ENCODE data around the gene RBKS. TPM values are rescaled to one million over a fixed set of nuclear protein-coding genes. Genes with fewer than 3 reads are reported as not detected.

RBKS gene
- polyA plus RNA-seq, 1 of the 3 experiments (the other 2 are of a cell fraction): 7.4 TPM

DNA sequence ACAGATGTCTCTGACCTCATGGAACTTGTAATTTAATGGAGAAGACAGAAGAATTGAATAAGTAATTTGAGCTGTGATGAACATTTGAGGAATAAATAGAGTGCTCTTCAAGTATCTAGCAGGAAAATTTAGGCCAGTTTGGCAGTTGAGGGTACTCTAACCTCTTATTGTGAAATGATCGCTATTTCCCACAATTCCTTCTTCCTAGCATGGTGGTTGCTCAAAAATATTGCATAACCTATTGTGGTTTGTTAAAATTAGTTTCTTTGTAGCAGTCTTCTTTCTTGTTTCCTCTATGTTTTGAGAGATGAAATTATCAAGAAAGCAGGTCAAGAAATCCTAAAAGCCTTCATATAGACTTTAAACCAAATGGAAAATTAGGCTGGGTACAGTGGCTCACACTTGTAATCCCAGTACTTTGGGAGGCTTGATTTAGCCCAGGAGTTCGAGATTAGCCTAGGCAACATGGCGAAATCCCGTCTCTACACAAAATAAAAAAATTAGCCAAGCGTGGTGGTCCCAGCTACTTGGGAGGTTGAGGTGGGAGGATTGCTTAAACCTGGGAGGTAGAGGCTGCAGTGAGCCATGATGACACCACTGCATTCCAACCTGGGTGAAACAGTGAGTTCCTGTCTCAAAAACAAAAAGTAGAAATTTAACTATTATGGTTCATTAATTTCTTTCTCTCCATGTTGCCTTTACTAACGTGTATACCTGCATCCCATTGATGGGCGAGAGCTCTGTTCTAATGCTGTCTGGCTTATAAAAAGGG lies 58.7 kb downstream of the RBKS start:
- no peak for DNase-seq
- ChIA-PET POLR2A (no interaction called here), CTCF (interaction anchor here (1.0 to 1.6 kb wide), 5 partner anchors 8 to 148 kb away, joined by 3 to 6 read pairs (median 3); no protein-coding TSS in a partner anchor)
- no peak for TF ChIP-seq GABPA (IDR thresholded peaks at IDR 0.05; ENCODE audit: low read depth)
- TF ChIP-seq, protein P1, sequence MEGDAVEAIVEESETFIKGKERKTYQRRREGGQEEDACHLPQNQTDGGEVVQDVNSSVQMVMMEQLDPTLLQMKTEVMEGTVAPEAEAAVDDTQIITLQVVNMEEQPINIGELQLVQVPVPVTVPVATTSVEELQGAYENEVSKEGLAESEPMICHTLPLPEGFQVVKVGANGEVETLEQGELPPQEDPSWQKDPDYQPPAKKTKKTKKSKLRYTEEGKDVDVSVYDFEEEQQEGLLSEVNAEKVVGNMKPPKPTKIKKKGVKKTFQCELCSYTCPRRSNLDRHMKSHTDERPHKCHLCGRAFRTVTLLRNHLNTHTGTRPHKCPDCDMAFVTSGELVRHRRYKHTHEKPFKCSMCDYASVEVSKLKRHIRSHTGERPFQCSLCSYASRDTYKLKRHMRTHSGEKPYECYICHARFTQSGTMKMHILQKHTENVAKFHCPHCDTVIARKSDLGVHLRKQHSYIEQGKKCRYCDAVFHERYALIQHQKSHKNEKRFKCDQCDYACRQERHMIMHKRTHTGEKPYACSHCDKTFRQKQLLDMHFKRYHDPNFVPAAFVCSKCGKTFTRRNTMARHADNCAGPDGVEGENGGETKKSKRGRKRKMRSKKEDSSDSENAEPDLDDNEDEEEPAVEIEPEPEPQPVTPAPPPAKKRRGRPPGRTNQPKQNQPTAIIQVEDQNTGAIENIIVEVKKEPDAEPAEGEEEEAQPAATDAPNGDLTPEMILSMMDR (IDR thresholded peaks at IDR 0.05): no peak
- TF ChIP-seq FOSL2 (IDR thresholded peaks at IDR 0.05; ENCODE audit: borderline replicate concordance, low read depth): no peak
- no peak for TF ChIP-seq CHD2 (IDR thresholded peaks at IDR 0.05; ENCODE audit: low read length, partially characterized antibody)
- TF ChIP-seq MXI1 (IDR thresholded peaks at IDR 0.05; ENCODE audit: low read depth, low read length): no peak
- no peak for TF ChIP-seq FOXM1 (IDR thresholded peaks at IDR 0.05; ENCODE audit: low read depth)
- TF ChIP-seq EP300 (IDR thresholded peaks at IDR 0.05; ENCODE audit: borderline replicate concordance in 1 of 2, low read depth in 1 of 2, low read length in 1 of 2): no peak
- TF ChIP-seq, protein P2, sequence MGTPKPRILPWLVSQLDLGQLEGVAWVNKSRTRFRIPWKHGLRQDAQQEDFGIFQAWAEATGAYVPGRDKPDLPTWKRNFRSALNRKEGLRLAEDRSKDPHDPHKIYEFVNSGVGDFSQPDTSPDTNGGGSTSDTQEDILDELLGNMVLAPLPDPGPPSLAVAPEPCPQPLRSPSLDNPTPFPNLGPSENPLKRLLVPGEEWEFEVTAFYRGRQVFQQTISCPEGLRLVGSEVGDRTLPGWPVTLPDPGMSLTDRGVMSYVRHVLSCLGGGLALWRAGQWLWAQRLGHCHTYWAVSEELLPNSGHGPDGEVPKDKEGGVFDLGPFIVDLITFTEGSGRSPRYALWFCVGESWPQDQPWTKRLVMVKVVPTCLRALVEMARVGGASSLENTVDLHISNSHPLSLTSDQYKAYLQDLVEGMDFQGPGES (IDR thresholded peaks at IDR 0.05; ENCODE audit: low read depth, low read length): no peak
- TF ChIP-seq JUND (IDR thresholded peaks at IDR 0.05): no peak
- no peak for TF ChIP-seq MEF2A (IDR thresholded peaks at IDR 0.05; ENCODE audit: borderline replicate concordance, low read depth)
- TF ChIP-seq EZH2phosphoT487 (IDR thresholded peaks at IDR 0.05; ENCODE audit: borderline replicate concordance, low read depth): no peak
- no peak for TF ChIP-seq NRF1 (IDR thresholded peaks at IDR 0.05; ENCODE audit: low read depth, low read length)
- TF ChIP-seq, protein P3, sequence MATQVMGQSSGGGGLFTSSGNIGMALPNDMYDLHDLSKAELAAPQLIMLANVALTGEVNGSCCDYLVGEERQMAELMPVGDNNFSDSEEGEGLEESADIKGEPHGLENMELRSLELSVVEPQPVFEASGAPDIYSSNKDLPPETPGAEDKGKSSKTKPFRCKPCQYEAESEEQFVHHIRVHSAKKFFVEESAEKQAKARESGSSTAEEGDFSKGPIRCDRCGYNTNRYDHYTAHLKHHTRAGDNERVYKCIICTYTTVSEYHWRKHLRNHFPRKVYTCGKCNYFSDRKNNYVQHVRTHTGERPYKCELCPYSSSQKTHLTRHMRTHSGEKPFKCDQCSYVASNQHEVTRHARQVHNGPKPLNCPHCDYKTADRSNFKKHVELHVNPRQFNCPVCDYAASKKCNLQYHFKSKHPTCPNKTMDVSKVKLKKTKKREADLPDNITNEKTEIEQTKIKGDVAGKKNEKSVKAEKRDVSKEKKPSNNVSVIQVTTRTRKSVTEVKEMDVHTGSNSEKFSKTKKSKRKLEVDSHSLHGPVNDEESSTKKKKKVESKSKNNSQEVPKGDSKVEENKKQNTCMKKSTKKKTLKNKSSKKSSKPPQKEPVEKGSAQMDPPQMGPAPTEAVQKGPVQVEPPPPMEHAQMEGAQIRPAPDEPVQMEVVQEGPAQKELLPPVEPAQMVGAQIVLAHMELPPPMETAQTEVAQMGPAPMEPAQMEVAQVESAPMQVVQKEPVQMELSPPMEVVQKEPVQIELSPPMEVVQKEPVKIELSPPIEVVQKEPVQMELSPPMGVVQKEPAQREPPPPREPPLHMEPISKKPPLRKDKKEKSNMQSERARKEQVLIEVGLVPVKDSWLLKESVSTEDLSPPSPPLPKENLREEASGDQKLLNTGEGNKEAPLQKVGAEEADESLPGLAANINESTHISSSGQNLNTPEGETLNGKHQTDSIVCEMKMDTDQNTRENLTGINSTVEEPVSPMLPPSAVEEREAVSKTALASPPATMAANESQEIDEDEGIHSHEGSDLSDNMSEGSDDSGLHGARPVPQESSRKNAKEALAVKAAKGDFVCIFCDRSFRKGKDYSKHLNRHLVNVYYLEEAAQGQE (IDR thresholded peaks at IDR 0.05; ENCODE audit: low read depth, low read length): no peak
- TF ChIP-seq RCOR1 (IDR thresholded peaks at IDR 0.05; ENCODE audit: low read length): no peak
- no peak for TF ChIP-seq TCF12 (IDR thresholded peaks at IDR 0.05)
- TF ChIP-seq NFIC (IDR thresholded peaks at IDR 0.05; ENCODE audit: borderline replicate concordance): no peak
- TF ChIP-seq RXRA (IDR thresholded peaks at IDR 0.05; ENCODE audit: borderline replicate concordance, low read depth): no peak
- TF ChIP-seq, protein P4, sequence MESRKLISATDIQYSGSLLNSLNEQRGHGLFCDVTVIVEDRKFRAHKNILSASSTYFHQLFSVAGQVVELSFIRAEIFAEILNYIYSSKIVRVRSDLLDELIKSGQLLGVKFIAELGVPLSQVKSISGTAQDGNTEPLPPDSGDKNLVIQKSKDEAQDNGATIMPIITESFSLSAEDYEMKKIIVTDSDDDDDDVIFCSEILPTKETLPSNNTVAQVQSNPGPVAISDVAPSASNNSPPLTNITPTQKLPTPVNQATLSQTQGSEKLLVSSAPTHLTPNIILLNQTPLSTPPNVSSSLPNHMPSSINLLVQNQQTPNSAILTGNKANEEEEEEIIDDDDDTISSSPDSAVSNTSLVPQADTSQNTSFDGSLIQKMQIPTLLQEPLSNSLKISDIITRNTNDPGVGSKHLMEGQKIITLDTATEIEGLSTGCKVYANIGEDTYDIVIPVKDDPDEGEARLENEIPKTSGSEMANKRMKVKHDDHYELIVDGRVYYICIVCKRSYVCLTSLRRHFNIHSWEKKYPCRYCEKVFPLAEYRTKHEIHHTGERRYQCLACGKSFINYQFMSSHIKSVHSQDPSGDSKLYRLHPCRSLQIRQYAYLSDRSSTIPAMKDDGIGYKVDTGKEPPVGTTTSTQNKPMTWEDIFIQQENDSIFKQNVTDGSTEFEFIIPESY (IDR thresholded peaks at IDR 0.05; ENCODE audit: borderline replicate concordance, low read depth): no peak
- H3K4me2 ChIP-seq: no peak overlapping the region
- no peaks in the 10 kb centered on the region for H3F3A ChIP-seq (replicated peaks; ENCODE audit: insufficient read depth)
- no peaks in the 10 kb centered on the region for H3K36me3 ChIP-seq (replicated peaks in 1 of 2; ENCODE audit: control insufficient read depth in 1 of 2, insufficient read depth in 2 of 2, low read length in 1 of 2)
- 90% methylated on average over 7 of the region's 7 CpGs for WGBS (ENCODE audit: low lambda C conversion rate)
- no peaks in the 10 kb centered on the region for H3K9me3 ChIP-seq
- H3K79me2 ChIP-seq (ENCODE audit: insufficient read depth): no peaks in the 10 kb centered on the region
- no peak overlapping the region for H3K27ac ChIP-seq (ENCODE audit: low read depth in 2 of 2, low read length in 1 of 2)
- H3K4me3 ChIP-seq (ENCODE audit: low read depth in 2 of 2, low read length in 1 of 2): no peak overlapping the region
- H3K9me2 ChIP-seq: no peaks in the 10 kb centered on the region
- no peaks in the 10 kb centered on the region for H4K20me1 ChIP-seq (ENCODE audit: insufficient read depth)
- peaks cover 0 to 5% of the 10 kb centered on the region in 2 experiments; a peak in 1 of 4 replicates for H3K4me1 ChIP-seq (ENCODE audit: control insufficient read depth in 1 of 2, insufficient read depth in 2 of 2, low read depth in 1 of 2, low read length in 1 of 2)
- H3K9ac ChIP-seq: no peak overlapping the region
- H3K27me3 ChIP-seq (ENCODE audit: insufficient read depth): no peaks in the 10 kb centered on the region
- no peak overlapping the region for H2AFZ ChIP-seq (ENCODE audit: low read depth)

Measured in SK-N-SH (cell line).